Hematopoietic multipotent progenitor cell treated with erythropoietin and hydrocortisone succinate and interleukin-3 and kit ligand, for 4 days (in vitro differentiated cells): Measurements from ENCODE around the gene CAPZB.

Experiments
- DNase-seq: peaks from one replicate; pipeline ENCODE4 v3.0.0-alpha.2; 2015

Gene CAPZB

GRCh38 chr1:19467199-19468187, 17.8 kb downstream of the CAPZB start:
- no peak for DNase-seq

GRCh38 chr1:19466112-19466561, 19.2 kb downstream of the CAPZB start:
- no peak for DNase-seq

- no peak for DNase-seq
Measured at GRCh38 chr1:19465650-19466049, 19.7 kb downstream of the CAPZB start.

- DNase-seq: no peak
Measured at GRCh38 chr1:19465123-19465522, 20.2 kb downstream of the CAPZB start.

GRCh38 chr1:19464696-19465095, 20.6 kb downstream of the CAPZB start:
- no peak for DNase-seq

- DNase-seq: no peak
Measured at GRCh38 chr1:19463504-19463803, 21.9 kb downstream of the CAPZB start.

DNA sequence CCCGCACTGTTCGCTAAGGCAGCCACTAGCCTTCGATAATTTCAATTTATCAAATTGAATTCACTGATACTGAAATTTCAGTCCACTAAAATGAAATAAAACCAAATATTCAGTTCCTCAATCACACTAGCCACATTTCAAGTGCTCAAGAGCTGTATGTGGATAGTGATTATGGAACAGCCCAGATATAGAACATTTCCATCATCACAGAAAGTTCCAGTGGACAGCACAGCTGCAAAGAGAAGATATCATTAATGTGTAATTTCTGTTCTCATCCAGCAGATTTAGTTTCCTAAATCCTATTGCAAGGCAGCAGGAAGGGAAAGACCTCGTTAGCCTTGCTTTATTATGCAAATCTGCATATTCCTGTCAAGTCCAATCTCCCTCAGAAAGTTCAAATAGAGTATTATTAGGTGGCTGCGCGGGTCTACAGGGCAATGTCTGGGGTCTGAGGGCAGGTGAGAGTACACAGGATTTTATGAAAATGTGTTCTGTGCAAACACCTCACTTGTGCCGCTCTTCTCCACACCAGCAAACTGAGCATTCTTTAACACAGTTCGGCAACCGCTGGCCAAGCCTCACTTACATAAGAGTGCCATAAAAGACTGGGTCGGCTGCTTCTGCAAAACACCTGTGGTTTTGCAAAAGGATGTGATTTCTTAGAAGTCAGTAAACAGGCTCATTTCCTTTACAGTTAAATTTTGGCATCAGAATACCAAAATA, 22.4 kb downstream of the CAPZB start:
- DNase-seq: peak; percentile 62

GRCh38 chr1:19461220-19461554, 24.2 kb downstream of the CAPZB start:
- no peak for DNase-seq

GRCh38 chr1:19460535-19461219, 24.7 kb downstream of the CAPZB start:
- no peak for DNase-seq

DNA sequence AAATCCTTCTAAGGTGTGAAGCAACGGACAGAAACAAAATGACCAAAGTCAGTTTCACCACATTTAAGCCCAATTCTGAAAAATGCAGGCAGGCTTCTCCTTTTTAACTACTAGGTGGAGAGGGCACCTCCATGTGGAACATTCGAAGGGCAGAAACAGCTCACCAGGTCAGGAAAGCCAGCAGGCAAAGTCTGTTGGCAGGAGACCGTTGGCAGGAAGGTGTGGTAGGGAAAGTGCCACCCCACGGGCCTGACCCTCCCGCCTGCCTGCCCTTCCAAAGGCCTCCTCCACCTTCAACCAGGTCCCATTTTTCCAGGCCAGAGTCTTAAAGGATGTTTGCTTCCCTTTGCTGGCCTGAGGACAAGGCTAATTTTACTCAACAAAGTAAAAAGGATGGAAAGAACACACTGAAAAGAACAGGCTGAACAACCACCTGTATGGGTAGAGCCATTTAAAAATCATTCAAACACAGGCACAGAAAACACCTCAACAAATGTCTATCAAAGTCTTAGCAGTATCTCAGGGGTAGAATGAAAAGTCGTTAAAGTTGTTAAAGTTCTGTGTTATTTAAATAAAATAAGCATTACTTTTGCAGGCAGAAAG, 26.4 kb downstream of the CAPZB start:
- no peak for DNase-seq

GRCh38 chr1:19457607-19458006, 27.7 kb downstream of the CAPZB start:
- no peak for DNase-seq

- DNase-seq: no peak
Measured at GRCh38 chr1:19456968-19457441, 28.3 kb downstream of the CAPZB start.

DNA sequence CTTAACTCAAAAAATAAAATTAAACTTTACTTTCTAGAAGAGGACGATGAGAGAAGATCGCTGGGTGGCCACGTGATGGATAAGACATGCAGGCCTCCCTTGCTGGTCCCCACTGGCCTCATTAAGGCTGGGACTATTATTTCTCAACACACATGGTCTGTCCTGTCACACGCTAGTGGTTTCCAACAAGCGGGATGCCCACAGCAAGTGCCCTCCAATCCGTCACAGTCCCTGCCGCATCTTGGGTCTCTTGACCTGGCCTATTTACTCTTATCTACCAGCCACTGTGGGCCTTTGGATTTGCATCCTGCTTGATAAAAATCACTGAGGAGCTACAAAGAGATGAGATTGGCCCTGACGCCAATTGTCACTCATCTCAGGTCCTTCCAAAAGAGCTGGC, 30.0 kb downstream of the CAPZB start:
- no peak for DNase-seq

DNA sequence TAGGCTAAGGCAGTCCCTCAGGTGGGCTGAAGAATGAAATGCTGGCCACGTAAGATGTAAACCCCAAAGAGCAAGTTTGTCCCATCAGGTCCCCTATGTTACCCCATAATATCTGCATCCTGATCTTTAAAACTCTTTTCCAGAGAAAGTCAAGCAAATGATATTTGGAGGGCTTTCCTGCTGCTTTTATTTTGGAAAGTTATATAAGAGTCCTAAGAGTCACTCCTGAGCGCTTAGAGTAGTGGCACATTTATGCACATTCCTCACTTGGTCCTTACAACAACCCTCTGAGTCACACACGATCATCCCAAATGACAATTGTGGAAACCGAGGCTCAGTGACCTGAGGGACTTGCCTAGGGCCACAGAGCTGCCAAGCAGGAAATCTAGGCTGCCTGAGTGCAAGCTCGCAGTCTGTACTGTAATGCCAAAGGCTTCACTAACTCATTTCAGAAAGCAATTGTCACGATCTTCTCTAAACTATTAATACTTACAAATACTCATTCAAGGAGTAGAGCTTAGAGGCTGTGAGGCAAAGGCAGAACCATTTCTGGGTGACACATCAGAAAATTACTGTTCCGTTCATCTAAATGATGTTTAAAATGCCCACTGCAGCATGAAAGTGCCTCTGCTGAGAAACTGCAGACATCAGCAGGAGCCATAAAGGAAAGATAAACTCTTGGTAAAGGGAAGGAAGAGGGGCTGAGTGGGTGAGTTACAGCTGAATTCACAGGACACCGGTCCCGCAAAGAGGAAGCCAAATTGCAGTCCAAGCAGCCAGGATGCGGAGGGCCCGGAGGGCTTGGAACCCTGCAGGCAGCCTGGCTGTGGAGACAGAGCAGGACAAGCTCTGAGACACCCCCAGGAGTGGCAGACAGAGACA, 30.8 kb downstream of the CAPZB start:
- DNase-seq: peak; percentile 53

GRCh38 chr1:19453741-19454201, 31.6 kb downstream of the CAPZB start:
- DNase-seq: peak; percentile 51

GRCh38 chr1:19452221-19452663, 33.1 kb downstream of the CAPZB start:
- no peak for DNase-seq

- DNase-seq: no peak
Measured at GRCh38 chr1:19450811-19451515, 34.4 kb downstream of the CAPZB start.

DNA sequence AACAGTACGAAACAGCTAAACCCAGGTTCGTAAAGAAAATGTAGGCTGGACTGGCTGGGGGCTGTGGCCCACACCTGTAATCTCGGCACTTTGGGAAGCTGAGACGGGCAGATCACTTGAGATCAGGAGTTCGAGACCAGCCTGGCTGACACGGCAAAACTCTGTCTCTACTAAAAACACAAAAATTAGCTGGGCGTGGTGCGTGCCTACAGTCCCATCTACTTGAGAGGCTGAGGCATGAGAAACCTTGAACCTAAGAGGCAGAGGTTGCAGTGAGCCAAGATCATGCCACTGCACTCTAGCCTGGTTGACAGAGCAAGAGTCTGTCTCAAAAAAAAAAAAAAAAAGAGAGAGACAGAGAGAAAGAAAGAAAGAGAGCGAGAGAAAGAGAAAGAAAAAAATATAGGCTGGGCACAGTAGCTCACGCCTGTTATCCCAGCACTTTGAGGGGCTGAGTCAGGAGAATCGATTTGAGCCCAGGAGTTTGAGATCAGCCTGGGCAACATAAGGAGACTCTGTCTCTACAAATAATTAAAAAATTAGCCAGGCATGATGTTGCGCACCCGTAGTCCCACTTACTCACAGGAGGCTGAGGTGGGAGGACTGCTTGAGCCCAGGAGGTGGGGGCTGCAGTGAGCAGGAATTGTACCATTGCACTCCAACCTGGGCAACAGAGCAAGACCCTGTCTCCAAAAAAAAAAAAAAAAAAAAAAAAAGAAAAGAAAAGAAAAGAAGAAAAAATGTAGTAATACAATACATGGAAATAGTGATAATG, 35.7 kb downstream of the CAPZB start:
- no peak for DNase-seq

GRCh38 chr1:19448491-19449439, 36.6 kb downstream of the CAPZB start:
- no peak for DNase-seq
